Peyer's patch (tissue), 4 donors: ENCODE results near the gene MRPL17.
"Not testable (repeated sequence)": the region's sequence is repeated elsewhere in the genome, so short reads cannot be mapped to it uniquely, and the experiment has no call there.

Experiments used
- POLR2A ChIP-seq, 2 donors: fragments of 450-650 bp; IDR thresholded peaks; one replicate each; pipeline ENCODE4 v1.5.1; 2017; ENCODE audit warnings: antibody characterized with exemption in 2 of 2, mild to moderate bottlenecking in 2 of 2, moderate library complexity in 2 of 2
- TF ChIP-seq, protein P1 (sequence below), 6 experiments: fragments of 450-650 bp in 4 of 6; fragments of 200-600 bp in 2 of 6; sonication (generic) in 1 of 6; IDR thresholded peaks; one replicate each; pipeline ENCODE4 v1.5.1; 2017 to 2019; ENCODE audit warnings: antibody characterized with exemption in 6 of 6, mild to moderate bottlenecking in 3 of 6, moderate library complexity in 1 of 6

DNA sequence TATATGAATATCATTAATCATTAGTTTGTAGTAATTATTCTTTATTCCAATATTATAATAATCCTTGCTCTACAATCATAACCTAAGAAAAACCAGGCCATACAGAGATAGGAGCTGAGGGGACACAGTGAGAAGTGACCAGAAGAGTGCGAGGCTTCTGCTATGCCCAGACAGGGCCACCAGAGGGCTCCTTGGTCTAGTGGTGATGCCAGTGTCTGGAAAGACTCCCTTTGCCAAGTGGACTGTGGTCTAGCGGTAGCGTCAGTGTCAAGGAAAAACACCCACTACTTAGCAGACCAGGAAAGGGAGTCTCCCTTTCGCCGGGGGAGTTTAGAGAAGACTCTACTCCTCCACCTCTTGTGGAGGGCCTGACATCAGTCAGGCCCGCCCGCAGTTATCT lies 28.4 kb upstream of the MRPL17 start:
- TF ChIP-seq POLR2A (IDR thresholded peaks at IDR 0.05) = not testable (repeated sequence)
- TF ChIP-seq, protein P1, sequence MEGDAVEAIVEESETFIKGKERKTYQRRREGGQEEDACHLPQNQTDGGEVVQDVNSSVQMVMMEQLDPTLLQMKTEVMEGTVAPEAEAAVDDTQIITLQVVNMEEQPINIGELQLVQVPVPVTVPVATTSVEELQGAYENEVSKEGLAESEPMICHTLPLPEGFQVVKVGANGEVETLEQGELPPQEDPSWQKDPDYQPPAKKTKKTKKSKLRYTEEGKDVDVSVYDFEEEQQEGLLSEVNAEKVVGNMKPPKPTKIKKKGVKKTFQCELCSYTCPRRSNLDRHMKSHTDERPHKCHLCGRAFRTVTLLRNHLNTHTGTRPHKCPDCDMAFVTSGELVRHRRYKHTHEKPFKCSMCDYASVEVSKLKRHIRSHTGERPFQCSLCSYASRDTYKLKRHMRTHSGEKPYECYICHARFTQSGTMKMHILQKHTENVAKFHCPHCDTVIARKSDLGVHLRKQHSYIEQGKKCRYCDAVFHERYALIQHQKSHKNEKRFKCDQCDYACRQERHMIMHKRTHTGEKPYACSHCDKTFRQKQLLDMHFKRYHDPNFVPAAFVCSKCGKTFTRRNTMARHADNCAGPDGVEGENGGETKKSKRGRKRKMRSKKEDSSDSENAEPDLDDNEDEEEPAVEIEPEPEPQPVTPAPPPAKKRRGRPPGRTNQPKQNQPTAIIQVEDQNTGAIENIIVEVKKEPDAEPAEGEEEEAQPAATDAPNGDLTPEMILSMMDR (IDR thresholded peaks at IDR 0.05) = peak in 4 of 6 experiments; percentile 19 to 37 (median 22)
